Stimulated activated CD8-positive, alpha-beta memory T cell treated with anti-CD3 and anti-CD28 coated beads, Interleukin-4, amount 100 ng/mL, for 1 hour (primary cell): ENCODE measurements around the gene ITGA1.
"Not testable (repeated sequence)": the region's sequence is repeated elsewhere in the genome, so short reads cannot be mapped to it uniquely, and the experiment has no call there.

Experiments used
- DNase-seq, 2 donors: peaks; one replicate each; pipeline ENCODE4 v3.0.0-alpha.2; 2020; ENCODE audit warnings: low read depth in 2 of 2, low spot score in 1 of 2

The ITGA1 gene

GRCh38 chr5:52787600-52788504, at the start of gene ITGA1, which contains the start of gene PELO:
Gene ITGA1 (plus strand): TSS chr5:52787916. CDS start chr5:52788354, 438 bp downstream.
Gene PELO (plus strand): TSS chr5:52787916. CDS start chr5:52800395, 12,479 bp downstream.
- peak in 1 of 2 donors; percentile 12 for DNase-seq

GRCh38 chr5:52738095-52738506, 49.6 kb upstream of the ITGA1 start:
- no peak for DNase-seq

GRCh38 chr5:52740007-52740406, 47.7 kb upstream of the ITGA1 start:
- no peak for DNase-seq

GRCh38 chr5:52743012-52743411, 44.7 kb upstream of the ITGA1 start:
- DNase-seq = no peak

GRCh38 chr5:52743529-52743928, 44.2 kb upstream of the ITGA1 start:
- DNase-seq = no peak

- DNase-seq = peak; percentile 7 to 10
Measured at GRCh38 chr5:52743970-52744369, 43.7 kb upstream of the ITGA1 start.

GRCh38 chr5:52744867-52745458, 42.8 kb upstream of the ITGA1 start:
- not testable (repeated sequence) for DNase-seq

GRCh38 chr5:52746539-52746938, 41.2 kb upstream of the ITGA1 start:
- no peak for DNase-seq

- DNase-seq = no peak
Measured at GRCh38 chr5:52748590-52748989, 39.1 kb upstream of the ITGA1 start.

GRCh38 chr5:52749666-52750065, 38.0 kb upstream of the ITGA1 start:
- no peak for DNase-seq

GRCh38 chr5:52751137-52751536, 36.6 kb upstream of the ITGA1 start:
- DNase-seq = no peak

- DNase-seq = no peak
Measured at GRCh38 chr5:52754051-52754450, 33.7 kb upstream of the ITGA1 start.

- no peak for DNase-seq
Measured at GRCh38 chr5:52757527-52757926, 30.2 kb upstream of the ITGA1 start.

- no peak for DNase-seq
Measured at GRCh38 chr5:52758014-52758413, 29.7 kb upstream of the ITGA1 start.

- DNase-seq = no peak
Measured at GRCh38 chr5:52759331-52759730, 28.4 kb upstream of the ITGA1 start.

- no peak for DNase-seq
Measured at GRCh38 chr5:52760695-52761366, 26.9 kb upstream of the ITGA1 start.

- DNase-seq = no peak
Measured at GRCh38 chr5:52767217-52767743, 20.4 kb upstream of the ITGA1 start.

- no peak for DNase-seq
Measured at GRCh38 chr5:52767766-52768480, 19.8 kb upstream of the ITGA1 start.

GRCh38 chr5:52769061-52769460, 18.7 kb upstream of the ITGA1 start:
- no peak for DNase-seq

- DNase-seq = no peak
Measured at GRCh38 chr5:52770287-52770939, 17.3 kb upstream of the ITGA1 start.
